ENCODE data around the gene MYO15A.

MYO15A gene, protein sequence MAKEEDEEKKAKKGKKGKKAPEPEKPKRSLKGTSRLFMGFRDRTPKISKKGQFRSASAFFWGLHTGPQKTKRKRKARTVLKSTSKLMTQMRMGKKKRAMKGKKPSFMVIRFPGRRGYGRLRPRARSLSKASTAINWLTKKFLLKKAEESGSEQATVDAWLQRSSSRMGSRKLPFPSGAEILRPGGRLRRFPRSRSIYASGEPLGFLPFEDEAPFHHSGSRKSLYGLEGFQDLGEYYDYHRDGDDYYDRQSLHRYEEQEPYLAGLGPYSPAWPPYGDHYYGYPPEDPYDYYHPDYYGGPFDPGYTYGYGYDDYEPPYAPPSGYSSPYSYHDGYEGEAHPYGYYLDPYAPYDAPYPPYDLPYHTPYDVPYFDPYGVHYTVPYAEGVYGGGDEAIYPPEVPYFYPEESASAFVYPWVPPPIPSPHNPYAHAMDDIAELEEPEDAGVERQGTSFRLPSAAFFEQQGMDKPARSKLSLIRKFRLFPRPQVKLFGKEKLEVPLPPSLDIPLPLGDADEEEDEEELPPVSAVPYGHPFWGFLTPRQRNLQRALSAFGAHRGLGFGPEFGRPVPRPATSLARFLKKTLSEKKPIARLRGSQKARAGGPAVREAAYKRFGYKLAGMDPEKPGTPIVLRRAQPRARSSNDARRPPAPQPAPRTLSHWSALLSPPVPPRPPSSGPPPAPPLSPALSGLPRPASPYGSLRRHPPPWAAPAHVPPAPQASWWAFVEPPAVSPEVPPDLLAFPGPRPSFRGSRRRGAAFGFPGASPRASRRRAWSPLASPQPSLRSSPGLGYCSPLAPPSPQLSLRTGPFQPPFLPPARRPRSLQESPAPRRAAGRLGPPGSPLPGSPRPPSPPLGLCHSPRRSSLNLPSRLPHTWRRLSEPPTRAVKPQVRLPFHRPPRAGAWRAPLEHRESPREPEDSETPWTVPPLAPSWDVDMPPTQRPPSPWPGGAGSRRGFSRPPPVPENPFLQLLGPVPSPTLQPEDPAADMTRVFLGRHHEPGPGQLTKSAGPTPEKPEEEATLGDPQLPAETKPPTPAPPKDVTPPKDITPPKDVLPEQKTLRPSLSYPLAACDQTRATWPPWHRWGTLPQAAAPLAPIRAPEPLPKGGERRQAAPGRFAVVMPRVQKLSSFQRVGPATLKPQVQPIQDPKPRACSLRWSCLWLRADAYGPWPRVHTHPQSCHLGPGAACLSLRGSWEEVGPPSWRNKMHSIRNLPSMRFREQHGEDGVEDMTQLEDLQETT (N-terminal part only)

DNA sequence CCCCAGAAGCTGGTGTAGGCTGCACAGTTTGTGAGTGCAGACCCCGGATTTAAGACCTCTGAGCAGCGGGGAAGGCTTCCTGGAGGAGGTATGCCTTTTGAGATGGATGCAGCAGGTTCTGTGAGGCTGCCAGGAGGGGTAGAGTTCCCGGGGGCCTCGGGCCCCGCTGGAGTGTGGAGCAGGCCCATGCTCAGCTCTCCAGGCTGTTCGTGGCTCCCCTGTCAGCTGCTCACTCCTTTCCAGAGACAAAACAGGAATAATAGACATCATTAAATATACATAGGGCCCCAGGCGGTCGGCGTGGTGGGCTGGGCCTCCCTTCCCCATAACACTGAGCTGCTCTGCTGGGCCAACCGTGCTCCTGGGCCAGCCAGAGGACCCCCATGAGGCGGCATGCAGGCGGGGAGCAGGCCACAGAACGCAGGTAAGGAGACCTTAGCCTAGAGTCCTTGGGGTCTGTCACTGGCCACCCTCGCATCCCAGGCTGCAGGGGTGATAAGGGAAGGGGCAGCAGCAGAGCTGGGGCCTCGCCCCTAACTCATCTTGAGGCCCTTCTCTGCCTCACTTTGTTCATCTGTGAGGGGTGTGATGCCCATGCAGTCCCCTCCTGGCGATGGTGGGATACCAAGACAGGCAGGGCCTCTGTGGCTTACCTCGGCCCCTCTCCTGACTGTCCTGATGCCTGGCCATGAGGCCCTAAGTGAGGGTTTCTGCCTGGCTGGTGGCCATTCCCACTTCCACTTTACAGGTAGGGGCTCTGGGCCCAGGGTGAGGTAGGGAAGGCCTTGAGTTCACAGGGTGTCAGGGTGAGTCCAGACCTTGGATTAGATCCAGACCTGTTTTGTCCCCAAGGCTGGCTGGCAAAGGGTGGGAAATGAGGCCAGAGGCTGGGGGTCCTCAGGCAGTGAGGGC, at the start of gene MYO15A:
TSS of gene MYO15A (plus strand) at position 356 of the 912 bp plus-strand sequence. CDS start 10,045 bp downstream, outside the sequence.
- DNase-seq (ENCODE audit: low read depth) = no peak
- TF ChIP-seq, protein P1, sequence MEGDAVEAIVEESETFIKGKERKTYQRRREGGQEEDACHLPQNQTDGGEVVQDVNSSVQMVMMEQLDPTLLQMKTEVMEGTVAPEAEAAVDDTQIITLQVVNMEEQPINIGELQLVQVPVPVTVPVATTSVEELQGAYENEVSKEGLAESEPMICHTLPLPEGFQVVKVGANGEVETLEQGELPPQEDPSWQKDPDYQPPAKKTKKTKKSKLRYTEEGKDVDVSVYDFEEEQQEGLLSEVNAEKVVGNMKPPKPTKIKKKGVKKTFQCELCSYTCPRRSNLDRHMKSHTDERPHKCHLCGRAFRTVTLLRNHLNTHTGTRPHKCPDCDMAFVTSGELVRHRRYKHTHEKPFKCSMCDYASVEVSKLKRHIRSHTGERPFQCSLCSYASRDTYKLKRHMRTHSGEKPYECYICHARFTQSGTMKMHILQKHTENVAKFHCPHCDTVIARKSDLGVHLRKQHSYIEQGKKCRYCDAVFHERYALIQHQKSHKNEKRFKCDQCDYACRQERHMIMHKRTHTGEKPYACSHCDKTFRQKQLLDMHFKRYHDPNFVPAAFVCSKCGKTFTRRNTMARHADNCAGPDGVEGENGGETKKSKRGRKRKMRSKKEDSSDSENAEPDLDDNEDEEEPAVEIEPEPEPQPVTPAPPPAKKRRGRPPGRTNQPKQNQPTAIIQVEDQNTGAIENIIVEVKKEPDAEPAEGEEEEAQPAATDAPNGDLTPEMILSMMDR (IDR thresholded peaks at IDR 0.05; ENCODE audit: low read depth, low read length, missing control alignments) = no peak
- no peak within 1 kb of the TSS for H3K4me3 ChIP-seq (ENCODE audit: low read depth, low read length)

- TF ChIP-seq, protein P1 (IDR thresholded peaks at IDR 0.05; ENCODE audit: low read depth, low read length, missing control alignments) = no peak
- no peak for DNase-seq (ENCODE audit: low read depth)
- no peak overlapping the region for H3K4me3 ChIP-seq (ENCODE audit: low read depth, low read length)
These were observed 49.3 kb upstream of the MYO15A start for GRCh38 chr17:18059283-18059682.

- no peak for DNase-seq (ENCODE audit: low read depth)
- no peak overlapping the region for H3K4me3 ChIP-seq (ENCODE audit: low read depth, low read length)
- TF ChIP-seq, protein P1 (IDR thresholded peaks at IDR 0.05; ENCODE audit: low read depth, low read length, missing control alignments) = no peak
These were observed 44.5 kb upstream of the MYO15A start for GRCh38 chr17:18064053-18064452.

DNA sequence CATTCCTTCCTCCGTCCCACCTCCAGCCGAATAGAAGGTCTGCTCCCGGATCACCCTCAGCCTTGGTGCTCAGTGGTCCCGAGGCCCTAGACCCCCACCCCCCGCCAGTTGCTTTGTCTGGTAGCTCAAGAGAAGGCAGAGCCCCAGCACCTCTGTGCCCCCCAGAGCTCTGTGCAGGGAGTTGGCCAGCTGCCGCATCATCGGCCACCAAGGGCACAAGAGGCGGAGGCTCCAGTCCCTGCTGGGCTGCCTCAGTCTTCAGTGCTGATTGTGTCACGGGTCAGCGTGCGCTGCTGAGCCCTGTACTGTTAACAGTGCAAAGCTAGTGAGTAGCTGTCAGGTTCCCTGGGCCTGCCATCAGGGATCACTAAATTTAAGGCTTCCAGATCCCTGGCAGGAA, 43.0 kb upstream of the MYO15A start:
- no peak for DNase-seq (ENCODE audit: low read depth)
- TF ChIP-seq, protein P1 (IDR thresholded peaks at IDR 0.05; ENCODE audit: low read depth, low read length, missing control alignments) = no peak
- no peak overlapping the region for H3K4me3 ChIP-seq (ENCODE audit: low read depth, low read length)

GRCh38 chr17:18066866-18067265, 41.7 kb upstream of the MYO15A start:
- no peak for DNase-seq (ENCODE audit: low read depth)
- TF ChIP-seq, protein P1 (IDR thresholded peaks at IDR 0.05; ENCODE audit: low read depth, low read length, missing control alignments) = no peak
- no peak overlapping the region for H3K4me3 ChIP-seq (ENCODE audit: low read depth, low read length)

- no peak overlapping the region for H3K4me3 ChIP-seq (ENCODE audit: low read depth, low read length)
- no peak for DNase-seq (ENCODE audit: low read depth)
- TF ChIP-seq, protein P1 (IDR thresholded peaks at IDR 0.05; ENCODE audit: low read depth, low read length, missing control alignments) = no peak
These were observed 39.5 kb upstream of the MYO15A start for GRCh38 chr17:18069101-18069500.
